Ovary (tissue), 9 donors: ENCODE measurements around the gene ZP3. TPM values are rescaled to one million over a fixed set of nuclear protein-coding genes. Genes with fewer than 3 reads are reported as not detected.
"Not testable (repeated sequence)": the region's sequence is repeated elsewhere in the genome, so short reads cannot be mapped to it uniquely, and the experiment has no call there.

ENCODE experiments used
- DNase-seq, 5 donors: peaks; one replicate each; pipeline ENCODE4 v3.0.0-alpha.2; 2019 to 2020
- H3K27ac ChIP-seq, 2 donors: fragments of 200-600 bp; one replicate each; pipeline versions ENCODE4 v1.5.1 to v1.8.0; 2019 to 2022
- H3K27me3 ChIP-seq: fragments of 200-600 bp; one replicate; pipeline ENCODE4 v1.8.0; 2022
- H3K36me3 ChIP-seq: fragments of 200-600 bp; sonication (generic); one replicate; pipeline ENCODE4 v1.5.1; 2019
- H3K4me1 ChIP-seq: one replicate; pipeline ENCODE4 v1.8.1; 2013; ENCODE audit warnings: mild to moderate bottlenecking, moderate library complexity; ENCODE audit not compliant: insufficient read depth
- H3K4me3 ChIP-seq: fragments of 200-600 bp; sonication (generic); one replicate; pipeline ENCODE4 v1.5.1; 2017
- H3K9me3 ChIP-seq, 2 donors: fragments of 200-600 bp in 1 of 2; sonication (generic) in 1 of 2; one replicate each; pipeline versions ENCODE4 v1.5.1 to v1.8.1; 2013 to 2019; ENCODE audit warnings: mild to moderate bottlenecking in 1 of 2, moderate library complexity in 1 of 2
- WGBS, 3 donors: extraction: QIAGEN DNeasy Blood & Tissue Kit in 1 of 3; methylation state at CpG; one replicate each; pipeline versions ENCODE4 v1.1.5 to v1.1.7; 2013 to 2017; 5-methylcytosine and 5-hydroxymethylcytosine counted together
- intact Hi-C, 4 donors: fragments of 100-400 bp; cut with DNase I; formaldehyde crosslinking; loops; one replicate each; pipeline versions ENCODE4 v1.11.0 to v1.15.1; 2022 to 2023
- polyA plus RNA-seq, 2 donors: library from polyadenylated mRNA; stranded (reverse); fragments of 200-250 nt in 1 of 2; fragments of 350-450 nt in 1 of 2; fragmentation: Illumina TruSeq in 1 of 2; extraction: RNeasy Lipid Tissue Mini Kit (QIAGEN cat#74804) in 1 of 2; gene quantifications; one replicate each; pipeline ENCODE4 v1.2.3, GENCODE V29; 2013 to 2014
- total RNA-seq, 7 donors: library from RNA; depleted of rRNA in 2 of 7; stranded (reverse); fragments of >200 nt in 2 of 7; fragmentation: NEBNext Ultra II Directional in 3 of 7; extraction: Animal tissue kit (Norgen Biotek cat#: 25700) in 3 of 7; gene quantifications; one replicate each; pipeline versions ENCODE4 v1.1.0 to v1.2.4, GENCODE V29; 2016 to 2023
- donor health status: DM: no; HTN: no; CAD: no; lungs with moderate emphysema.
- donor health status: DM: no; HTN: no; CAD: no.
- donor health status: Bipolar disorder and iron deficiency.
- donor health status: DM: yes; HTN: yes; CAD: no.
- donor health status: DM: no; HTN: no; CAD: no.
- donor health status: DM: yes; HTN: yes; CAD: no.

Gene ZP3
- total and polyA plus RNA-seq, 9 donors, result 0.73 to 22.0 (median 5.3) TPM

DNA sequence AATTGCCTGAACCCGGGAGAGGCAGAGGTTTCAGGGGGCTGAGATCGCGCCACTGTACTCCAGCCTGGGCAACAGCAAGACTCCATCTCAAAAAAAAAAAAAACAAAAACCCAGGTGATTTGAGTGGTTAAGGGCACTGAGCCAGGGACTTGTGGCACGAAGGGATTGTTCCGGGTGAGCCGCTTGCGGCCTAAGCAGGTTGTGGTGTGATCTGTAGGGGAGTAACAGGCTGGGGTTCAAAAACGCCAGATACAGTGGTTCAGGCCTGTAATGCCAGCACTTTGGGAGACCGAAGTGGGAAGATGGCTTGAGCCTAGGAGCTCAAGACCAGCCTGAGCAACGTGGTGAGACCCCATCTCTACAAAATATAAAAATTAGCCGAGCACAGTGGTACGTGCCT lies 19.1 kb downstream of the ZP3 start:
- intact Hi-C loops, H3K4me3 ChIP-seq, H3K4me1 ChIP-seq, H3K9me3 ChIP-seq, H3K27ac ChIP-seq, H3K36me3 ChIP-seq, H3K27me3 ChIP-seq, DNase-seq: not testable (repeated sequence)
- 78 to 90% (median 83%) methylated on average over 7 to 10 of the region's 12 CpGs for WGBS, 3 donors

DNA sequence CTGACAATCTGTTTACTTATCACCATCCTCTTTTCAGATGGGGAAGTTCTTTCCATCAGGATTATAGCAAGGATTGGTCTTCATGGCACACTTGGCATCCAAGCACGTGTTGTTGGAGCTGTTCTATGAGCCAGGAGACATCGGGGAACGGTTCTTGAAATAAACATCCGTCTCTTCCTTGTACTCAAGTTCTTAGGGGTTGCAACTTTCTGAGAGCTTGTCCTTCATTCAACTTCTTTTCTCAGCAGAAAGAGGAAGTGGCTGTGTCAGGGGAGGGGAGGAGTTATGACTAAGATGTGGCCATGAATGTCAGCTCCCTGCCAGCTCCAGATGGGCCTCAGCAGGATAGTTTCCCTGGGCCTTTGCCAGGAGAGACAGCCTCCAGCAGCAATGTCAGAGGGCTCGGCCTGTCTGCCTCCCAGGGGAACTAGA lies 20.8 kb downstream of the ZP3 start:
- H3K27ac ChIP-seq, intact Hi-C loops, H3K4me3 ChIP-seq, H3K4me1 ChIP-seq, H3K36me3 ChIP-seq, H3K9me3 ChIP-seq, H3K27me3 ChIP-seq: not testable (repeated sequence)
- WGBS, 3 donors, result 2% methylated on average over 4 of the region's 5 CpGs
- DNase-seq, result peak in 1 of 5 donors; percentile 35

DNA sequence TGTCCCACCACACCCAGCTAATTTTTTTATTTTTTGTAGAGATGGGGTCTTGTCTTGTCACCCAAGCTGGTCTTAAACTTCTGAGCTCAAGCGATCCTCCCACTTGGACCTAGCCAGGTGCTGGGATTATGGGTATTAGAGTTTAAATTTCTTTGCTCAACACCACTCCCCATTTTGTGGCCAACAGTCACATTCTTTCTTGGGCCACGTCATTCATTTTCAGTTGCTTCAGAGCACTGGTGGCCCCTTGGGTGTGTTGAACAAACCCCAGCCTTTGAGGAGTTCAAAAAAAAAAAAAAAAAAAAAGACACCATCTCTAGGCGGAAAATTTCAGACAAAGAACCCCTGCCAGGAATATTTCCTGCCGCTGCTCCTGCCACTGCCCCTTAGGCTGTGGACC lies 32.3 kb downstream of the ZP3 start:
- H3K4me3 ChIP-seq, H3K36me3 ChIP-seq, intact Hi-C loops, H3K27ac ChIP-seq, H3K9me3 ChIP-seq, H3K27me3 ChIP-seq, DNase-seq, H3K4me1 ChIP-seq: not testable (repeated sequence)
- WGBS, 3 donors, result no CpG with 5 or more reads among the region's 4 CpGs

DNA sequence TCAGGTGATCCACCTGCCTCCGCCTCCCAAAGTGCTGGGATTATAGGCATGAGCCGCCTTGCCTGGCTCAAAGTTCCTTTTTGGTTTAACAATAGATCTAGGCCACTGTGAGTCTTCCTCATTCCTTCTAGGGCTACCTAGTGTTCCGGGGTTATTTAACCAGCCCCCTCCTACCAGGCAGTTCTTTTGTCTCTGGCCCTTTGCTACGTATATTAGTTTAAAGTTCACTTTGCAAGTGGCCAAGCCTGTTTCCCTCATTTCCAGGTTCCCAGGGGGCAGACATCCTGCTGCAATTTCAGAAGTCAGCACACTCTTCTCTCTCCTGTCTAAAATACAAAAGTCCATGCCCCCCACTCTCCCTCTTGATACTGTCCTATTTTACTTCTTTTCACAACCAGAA lies 33.8 kb downstream of the ZP3 start:
- H3K4me3 ChIP-seq, H3K4me1 ChIP-seq, intact Hi-C loops, DNase-seq, H3K36me3 ChIP-seq, H3K9me3 ChIP-seq, H3K27me3 ChIP-seq, H3K27ac ChIP-seq: not testable (repeated sequence)
- WGBS, 3 donors, result 9 to 25% (median 22%) methylated on average over 1 to 2 of the region's 4 CpGs

DNA sequence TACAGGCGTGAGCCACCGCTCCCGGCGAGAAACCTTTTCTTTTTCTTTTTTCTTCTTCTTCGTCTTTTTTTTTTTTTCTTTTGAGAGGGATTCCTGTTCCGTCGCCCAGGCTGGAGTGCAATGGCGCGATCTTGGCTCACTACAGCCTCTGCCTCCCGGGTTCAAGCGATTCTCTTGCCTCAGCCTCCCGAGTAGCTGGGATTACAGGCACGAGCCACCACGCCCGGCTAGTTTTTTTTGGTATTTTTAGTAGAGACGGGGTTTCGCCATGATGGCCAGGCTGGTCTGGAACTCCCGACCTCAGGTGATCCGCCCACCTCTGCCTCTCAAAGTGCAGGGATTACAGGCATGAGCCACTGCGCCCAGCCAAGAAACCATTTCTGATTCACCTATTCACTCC lies 36.0 kb downstream of the ZP3 start:
- H3K4me3 ChIP-seq, H3K9me3 ChIP-seq, H3K27ac ChIP-seq, H3K27me3 ChIP-seq, DNase-seq, H3K36me3 ChIP-seq, H3K4me1 ChIP-seq, intact Hi-C loops: not testable (repeated sequence)
- WGBS, 3 donors, result 85 to 94% (median 92%) methylated on average over 12 to 16 of the region's 20 CpGs

DNA sequence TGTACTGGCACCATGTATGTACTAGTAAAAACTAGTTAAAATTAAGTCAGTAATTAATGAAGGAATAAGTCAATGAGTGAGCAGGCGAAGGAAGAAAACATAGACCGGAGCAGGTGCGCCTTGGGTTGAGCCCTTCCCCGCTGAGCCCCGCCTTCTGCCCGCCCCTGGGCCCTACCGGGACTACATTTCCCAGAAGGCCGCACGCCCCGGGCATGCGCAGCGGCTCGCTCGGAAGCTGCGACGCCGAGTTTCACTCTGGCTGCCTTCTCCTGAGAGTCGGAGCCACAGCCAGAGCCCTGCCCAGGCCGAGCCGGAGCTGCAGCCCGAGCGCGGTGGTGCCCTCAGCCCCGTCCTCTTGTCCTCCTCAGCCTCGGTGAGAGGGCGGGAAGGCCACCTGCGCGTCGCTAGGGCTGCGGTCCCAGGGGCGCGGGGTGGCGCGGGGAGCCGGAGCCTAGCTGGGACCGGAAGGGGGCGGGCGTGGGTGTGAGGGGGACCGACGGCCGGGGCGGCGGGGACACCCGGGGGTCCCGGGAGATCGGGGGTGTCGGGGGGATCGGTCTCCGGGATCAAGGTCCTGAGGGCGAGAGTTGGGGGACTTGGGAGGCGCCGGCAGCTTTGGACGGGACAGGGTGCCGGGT lies 36.8 kb downstream of the ZP3 start, which contains the start of gene DTX2:
TSS of gene DTX2 (plus strand) at position 246 of the 638 bp plus-strand sequence. CDS start 18,801 bp downstream, outside the sequence.
- H3K9me3 ChIP-seq, H3K27me3 ChIP-seq, H3K27ac ChIP-seq, H3K4me1 ChIP-seq, H3K36me3 ChIP-seq, intact Hi-C loops: not testable (repeated sequence)
- 1% methylated on average over 20 of the region's 54 CpGs; no CpG with 5 or more reads in 2 of the 3 donors for WGBS, 3 donors
- peak in 3 of 5 donors; percentile 44 to 68 (median 68) for DNase-seq
- peak within 1 kb of the TSS; percentile 47 for H3K4me3 ChIP-seq

DNA sequence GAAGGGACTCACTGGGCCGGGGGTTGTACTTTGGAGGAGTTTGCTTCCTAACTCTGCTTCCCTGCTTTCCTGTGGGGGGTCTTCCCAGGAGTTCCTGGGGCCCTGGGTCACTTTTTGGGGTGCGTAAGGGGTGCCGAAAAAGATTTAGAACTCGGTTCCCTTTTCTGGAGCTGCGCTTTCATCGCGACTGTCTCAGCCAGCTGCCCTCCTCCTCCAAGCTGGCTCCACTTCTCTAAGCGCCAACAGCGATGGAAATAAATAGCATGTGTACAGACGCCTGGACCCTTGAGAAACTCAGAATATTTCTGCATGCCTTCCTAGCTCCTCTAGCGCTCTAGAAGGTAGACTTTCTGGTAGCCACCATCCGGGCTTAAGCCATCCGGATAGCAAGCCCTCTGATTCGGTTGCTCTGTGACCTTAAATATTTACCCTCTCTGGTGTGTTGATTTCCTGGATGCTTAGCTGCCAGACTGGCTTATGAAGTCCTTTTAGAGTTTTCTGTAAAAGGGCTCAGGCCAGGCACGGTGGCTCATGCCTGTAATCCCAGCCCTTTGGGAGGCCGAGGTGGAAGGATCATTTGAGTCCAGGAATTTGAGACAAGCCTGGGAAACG lies 37.6 kb downstream of the ZP3 start:
- H3K27me3 ChIP-seq, H3K36me3 ChIP-seq, H3K27ac ChIP-seq, H3K4me3 ChIP-seq, DNase-seq, H3K9me3 ChIP-seq, intact Hi-C loops, H3K4me1 ChIP-seq: not testable (repeated sequence)
- WGBS, 3 donors, result no CpG with 5 or more reads among the region's 17 CpGs

DNA sequence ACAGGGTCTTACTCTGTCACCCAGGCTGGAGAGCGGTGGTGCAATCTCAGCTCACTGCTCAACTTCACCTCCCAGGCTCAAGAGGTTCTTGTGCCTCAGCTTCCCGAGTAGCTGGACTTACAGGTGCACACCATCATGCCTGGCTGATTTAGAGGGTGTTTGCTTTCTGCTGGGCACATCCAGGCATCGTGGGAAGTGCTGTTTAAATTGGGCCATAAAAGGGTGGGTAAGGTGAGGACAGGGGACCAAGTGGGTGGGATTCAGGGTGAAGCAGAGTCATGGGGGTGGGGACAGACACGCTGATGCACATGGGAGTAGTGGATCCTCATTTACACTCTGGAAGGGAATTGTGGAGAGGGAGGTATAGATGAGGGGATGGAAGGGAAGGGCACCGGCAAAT lies 40.2 kb downstream of the ZP3 start:
- H3K4me3 ChIP-seq, DNase-seq, H3K27ac ChIP-seq, H3K36me3 ChIP-seq, intact Hi-C loops, H3K4me1 ChIP-seq, H3K27me3 ChIP-seq, H3K9me3 ChIP-seq: not testable (repeated sequence)
- WGBS, 3 donors, result 78 to 89% (median 86%) methylated on average over 4 to 5 of the region's 5 CpGs

DNA sequence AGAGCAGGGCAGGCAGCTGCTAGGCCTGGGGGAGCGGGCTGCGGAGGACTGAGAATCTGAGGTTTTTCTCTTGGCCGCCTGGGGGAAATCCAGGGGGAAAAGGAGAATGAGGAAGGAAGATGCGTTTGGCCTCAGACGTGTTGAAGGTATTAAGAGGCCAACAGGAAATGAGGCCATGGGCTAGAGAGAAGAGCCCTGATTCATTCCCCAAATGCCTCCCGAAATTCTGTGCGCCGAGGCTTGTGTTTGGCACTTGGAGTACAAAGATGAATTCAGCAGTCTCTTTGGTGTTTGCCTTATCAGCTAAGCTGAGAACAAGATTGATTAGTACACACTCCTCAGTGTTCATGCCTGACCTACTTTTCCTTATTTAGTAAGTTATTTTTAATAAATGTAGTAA lies 41.2 kb downstream of the ZP3 start:
- intact Hi-C loops, DNase-seq, H3K4me3 ChIP-seq, H3K9me3 ChIP-seq, H3K4me1 ChIP-seq, H3K27ac ChIP-seq, H3K27me3 ChIP-seq, H3K36me3 ChIP-seq: not testable (repeated sequence)
- WGBS, 3 donors, result no CpG with 5 or more reads among the region's 8 CpGs

DNA sequence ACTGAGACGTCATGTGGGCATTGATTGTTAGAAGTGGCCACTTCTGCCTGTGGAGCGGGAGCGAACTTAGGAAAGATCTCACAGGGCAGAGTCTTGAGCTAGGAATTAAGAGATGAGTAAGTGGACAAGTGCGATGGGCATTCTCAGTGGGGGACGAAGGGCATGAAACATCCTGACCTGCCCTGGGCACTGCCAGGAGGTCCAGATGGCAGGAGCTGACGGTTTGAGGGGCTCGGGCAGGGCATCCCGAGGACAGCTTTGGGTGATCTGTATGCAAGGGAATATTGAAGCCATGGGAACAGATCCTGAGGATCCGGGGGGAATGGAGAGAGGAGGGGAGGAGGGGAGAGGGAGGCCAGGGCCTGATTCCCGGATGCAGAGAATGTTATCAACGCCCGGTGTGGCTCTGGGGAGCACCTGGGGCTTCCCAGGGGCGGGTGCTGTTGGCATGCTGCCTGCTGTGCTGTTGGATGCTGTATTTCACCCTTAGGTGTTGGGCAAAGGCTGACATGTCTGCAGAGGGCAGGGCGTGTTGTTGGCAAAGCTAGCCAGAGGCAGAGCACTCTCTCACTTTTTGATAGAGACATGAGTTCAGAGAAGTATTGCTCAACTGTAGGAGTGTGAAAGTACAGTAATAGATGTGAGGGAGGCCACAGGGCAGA lies 43.1 kb downstream of the ZP3 start:
- H3K27ac ChIP-seq, H3K4me3 ChIP-seq, H3K27me3 ChIP-seq, intact Hi-C loops, H3K36me3 ChIP-seq, H3K9me3 ChIP-seq, H3K4me1 ChIP-seq: not testable (repeated sequence)
- WGBS, 3 donors, result 70 to 86% (median 86%) methylated on average over 10 to 11 of the region's 14 CpGs
- peak in 4 of 5 donors; percentile 17 to 54 (median 48) for DNase-seq

DNA sequence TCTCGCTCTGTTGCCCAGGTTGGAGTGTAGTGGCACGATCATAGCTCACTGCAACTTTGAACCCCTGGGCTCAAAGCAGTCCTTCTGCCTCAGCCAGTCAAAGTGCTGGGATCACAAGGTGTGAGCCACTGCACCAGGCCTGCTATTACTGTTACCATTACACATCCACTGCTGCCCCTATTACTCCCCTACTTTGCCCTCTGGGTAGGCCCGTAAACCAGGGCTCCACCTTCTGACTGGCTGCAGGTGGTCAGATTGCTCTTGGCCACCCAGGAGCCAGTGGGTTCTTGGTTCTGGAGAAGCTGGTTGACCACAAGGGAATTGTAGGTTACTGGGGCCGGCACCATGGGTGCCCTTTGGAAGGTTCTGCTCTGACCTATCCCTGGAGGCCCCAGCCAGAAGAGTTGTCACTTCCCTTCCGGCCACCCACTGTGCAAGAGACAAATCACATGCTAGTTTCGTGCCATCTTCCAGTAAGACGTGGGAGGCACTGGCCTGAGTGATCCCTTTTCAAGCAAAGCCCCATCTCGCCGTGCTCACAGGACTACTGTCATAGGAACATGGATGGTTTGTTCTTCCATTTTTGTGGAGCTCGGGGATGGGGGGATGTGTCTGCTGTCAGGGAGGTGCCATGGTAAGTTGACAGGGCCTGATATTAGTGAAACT lies 46.9 kb downstream of the ZP3 start:
- H3K27ac ChIP-seq, H3K9me3 ChIP-seq, DNase-seq, intact Hi-C loops, H3K4me1 ChIP-seq, H3K27me3 ChIP-seq, H3K4me3 ChIP-seq, H3K36me3 ChIP-seq: not testable (repeated sequence)
- 79 to 91% (median 90%) methylated on average over 7 to 9 of the region's 10 CpGs for WGBS, 3 donors
